Stimulated activated naive CD4-positive, alpha-beta T cell treated with Interleukin-2 at 50 U/mL for 16 hours (primary cell): ENCODE measurements around the gene OBSCN.
"Not testable (repeated sequence)": the region's sequence is repeated elsewhere in the genome, so short reads cannot be mapped to it uniquely, and the experiment has no call there.

Experiments
- DNase-seq: peaks from one replicate; lab custom pipeline; 2025; lab: John Stamatoyannopoulos, UW

The OBSCN gene

GRCh38 chr1:228263636-228264035 is 55.8 kb downstream of the OBSCN start:
- DNase-seq = no peak

- no peak for DNase-seq
Observed at GRCh38 chr1:228264090-228264829, 56.4 kb downstream of the OBSCN start.

- DNase-seq = no peak
Observed at GRCh38 chr1:228265167-228265566, 57.3 kb downstream of the OBSCN start.

- DNase-seq = no peak
Observed at GRCh38 chr1:228267962-228268880, 60.4 kb downstream of the OBSCN start.

GRCh38 chr1:228268881-228269265 is 61.0 kb downstream of the OBSCN start:
- DNase-seq = no peak

- DNase-seq = not testable (repeated sequence)
Observed at GRCh38 chr1:228269431-228269830, 61.6 kb downstream of the OBSCN start.

- DNase-seq = no peak
Observed at GRCh38 chr1:228270032-228270431, 62.2 kb downstream of the OBSCN start.

- no peak for DNase-seq
Observed at GRCh38 chr1:228271701-228272251, 63.9 kb downstream of the OBSCN start.

GRCh38 chr1:228272331-228272791 is 64.5 kb downstream of the OBSCN start:
- no peak for DNase-seq

GRCh38 chr1:228272831-228273571 is 65.2 kb downstream of the OBSCN start:
- DNase-seq = no peak

- no peak for DNase-seq
Observed at GRCh38 chr1:228273720-228274451, 66.0 kb downstream of the OBSCN start.

GRCh38 chr1:228274452-228275178 is 66.8 kb downstream of the OBSCN start:
- no peak for DNase-seq

- no peak for DNase-seq
Observed at GRCh38 chr1:228275179-228275429, 67.3 kb downstream of the OBSCN start.

GRCh38 chr1:228275430-228276173 is 67.8 kb downstream of the OBSCN start:
- peak; percentile 88 for DNase-seq

- no peak for DNase-seq
Observed at GRCh38 chr1:228276174-228276831, 68.5 kb downstream of the OBSCN start.

GRCh38 chr1:228276901-228277490 is 69.2 kb downstream of the OBSCN start:
- no peak for DNase-seq

GRCh38 chr1:228277491-228278431 is 69.9 kb downstream of the OBSCN start:
- DNase-seq = no peak

- no peak for DNase-seq
Observed at GRCh38 chr1:228278432-228278941, 70.6 kb downstream of the OBSCN start.
